HG03342 (cell line): ENCODE data around the gene TMEM86B.

Source experiments
- ATAC-seq: cut with Tn5 transposase; IDR thresholded peaks from one replicate; pipeline ENCODE4 v1.9.1; 2021; ENCODE audit warnings: mild to moderate bottlenecking, moderate library complexity; ENCODE audit not compliant: unreplicated experiment

The TMEM86B gene

DNA sequence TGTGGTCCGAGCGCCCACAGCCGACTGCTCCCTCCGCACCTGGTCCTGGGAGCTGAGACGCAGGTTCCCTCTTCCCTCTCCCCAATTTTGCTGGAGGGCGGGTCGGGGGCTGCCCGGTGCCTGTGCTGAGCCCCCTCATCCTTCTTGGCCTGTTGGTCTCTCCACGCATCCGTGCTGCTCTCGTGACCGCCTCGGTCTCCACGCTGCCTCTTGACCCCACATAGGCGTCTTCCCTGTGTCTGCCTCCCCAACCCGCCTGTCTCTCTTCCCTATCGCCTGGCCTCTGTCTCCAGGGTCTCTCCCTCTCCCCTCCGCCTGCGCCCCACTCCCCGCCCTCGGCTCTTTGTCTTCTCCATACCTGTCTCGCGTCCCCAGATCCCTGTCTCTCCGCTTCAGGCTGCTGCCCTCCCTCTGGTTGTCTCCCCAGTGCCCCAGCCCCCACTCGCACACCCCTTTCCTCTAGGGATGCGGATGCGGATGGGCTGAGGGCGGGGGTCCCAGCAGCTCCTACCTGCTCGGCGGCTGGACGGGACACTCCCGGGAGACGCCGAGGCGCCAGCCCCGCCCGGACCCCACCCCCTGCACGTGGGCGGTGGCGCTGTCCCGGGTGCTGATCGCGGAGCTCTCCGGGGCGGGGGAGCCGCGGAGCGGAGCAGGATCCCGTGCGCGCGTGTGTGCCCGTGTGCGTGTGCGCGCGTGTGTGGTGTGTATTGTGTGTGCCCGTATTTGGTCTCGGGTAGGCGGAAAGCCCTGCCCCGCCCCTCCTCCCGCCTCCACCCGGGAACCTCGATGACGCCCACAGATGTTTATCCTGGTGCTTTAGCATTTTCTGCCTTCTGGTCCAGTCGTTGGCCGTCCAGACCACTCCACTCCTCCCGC is 48.7 kb downstream of the TMEM86B start, which contains the start of gene SYT5:
TSS of gene SYT5 (minus strand) at position 684 of the 879 bp plus-strand sequence. CDS start 1,248 bp downstream, outside the sequence.
- no peak for ATAC-seq

DNA sequence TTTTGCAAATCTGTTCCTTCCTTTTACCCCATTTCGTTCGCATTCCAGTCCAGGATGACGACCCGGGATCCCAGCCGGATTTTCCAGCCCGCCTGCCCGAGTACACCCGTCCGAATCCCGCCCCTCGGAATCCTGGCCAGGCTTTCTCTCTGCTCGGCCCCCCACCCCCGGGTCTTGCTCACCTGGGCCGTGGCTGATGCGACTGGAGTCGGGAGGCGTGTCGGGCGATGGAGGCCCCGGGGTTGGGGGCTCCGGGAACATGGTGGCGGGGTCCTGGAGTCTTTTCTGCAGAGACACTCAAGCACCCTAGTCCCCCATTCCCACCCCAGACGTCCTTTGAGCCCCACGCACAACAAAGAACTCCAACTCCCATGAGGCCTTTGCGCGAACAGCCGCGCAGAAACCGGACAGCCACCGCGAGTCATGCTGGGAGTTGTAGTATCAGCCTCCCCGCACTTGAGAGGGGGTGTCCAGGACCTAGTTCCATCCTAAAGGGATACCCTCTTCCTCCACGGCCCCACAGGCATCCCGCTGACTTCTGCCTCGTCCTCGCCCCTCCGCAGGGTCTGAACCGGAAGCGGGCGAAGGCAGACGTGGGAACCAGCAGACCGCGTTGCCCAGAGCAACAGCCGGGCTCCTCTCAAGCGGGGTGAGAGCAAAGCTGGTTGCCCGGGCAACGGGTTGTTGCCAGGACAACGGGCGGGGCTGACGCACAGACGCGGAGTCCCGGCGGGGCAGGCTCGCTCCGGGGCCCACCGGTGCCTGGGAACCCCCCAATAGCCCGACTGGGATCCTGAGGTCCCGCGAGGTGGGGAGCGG is 49.6 kb downstream of the TMEM86B start:
- peak; percentile 85 for ATAC-seq
